OCI-LY3 (cell line): ENCODE data around the gene CSPG5.

Experiments used
- H2AFZ ChIP-seq: fragments of 200-600, 300-600 bp; shearing (Covaris generic); 2 replicates; pipeline ENCODE4 v1.6.0; 2014; ENCODE audit warnings: antibody characterized with exemption, low read depth, low read length
- H3K27ac ChIP-seq: fragments of 200-600, 300-600 bp; sonication (generic); 2 replicates; pipeline ENCODE4 v1.5.1; 2014; ENCODE audit warnings: mild to moderate bottlenecking, low read length, moderate library complexity, mixed read lengths
- H3K27me3 ChIP-seq: fragments of 200-600, 300-600 bp; sonication (generic); 2 replicates; pipeline ENCODE4 v1.6.1; 2014; ENCODE audit warnings: low read depth, low read length, mixed read lengths
- H3K36me3 ChIP-seq: fragments of 200-600, 300-600 bp; sonication (generic); replicated peaks from 2 replicates; pipeline ENCODE3; 2014; ENCODE audit warnings: low read depth, low read length, mixed read lengths
- H3K4me1 ChIP-seq: fragments of 300-600, 200-600 bp; sonication (generic); 2 replicates; pipeline ENCODE4 v1.6.1; 2014; ENCODE audit warnings: low read length, mixed read lengths
- H3K4me2 ChIP-seq: fragments of 200-600, 300-600 bp; sonication (generic); 2 replicates; pipeline ENCODE4 v1.6.1; 2014; ENCODE audit warnings: low read length, mixed read lengths
- H3K4me3 ChIP-seq: fragments of 300-600, 200-600 bp; sonication (generic); 2 replicates; pipeline ENCODE4 v1.5.1; 2014; ENCODE audit warnings: antibody characterized with exemption, mild to moderate bottlenecking, low read length, moderate library complexity
- H3K79me2 ChIP-seq: fragments of 300-600, 200-600 bp; shearing (Covaris generic); 2 replicates; pipeline ENCODE4 v1.6.1; 2014; ENCODE audit warnings: mild to moderate bottlenecking, low read length, mixed read lengths
- H3K9ac ChIP-seq: fragments of 300-600, 200-600 bp; shearing (Covaris generic); 2 replicates; pipeline ENCODE4 v1.6.0; 2014; ENCODE audit warnings: mild to moderate bottlenecking, low read length, moderate library complexity
- H3K9me3 ChIP-seq: fragments of 200-600, 300-600 bp; shearing (Covaris generic); 2 replicates; pipeline ENCODE4 v1.6.1; 2014; ENCODE audit warnings: low read length, mixed read lengths; ENCODE audit not compliant: insufficient read depth
- H4K20me1 ChIP-seq: fragments of 200-600, 300-600 bp; sonication (generic); 2 replicates; pipeline ENCODE4 v1.6.1; 2016; ENCODE audit warnings: low read length, mixed read lengths; ENCODE audit not compliant: insufficient read depth
- EZH2phosphoT487 ChIP-seq: fragments of 200-600 bp; shearing (Covaris generic); IDR thresholded peaks from 2 replicates; pipeline ENCODE4 v1.6.1; 2018; ENCODE audit warnings: antibody characterized with exemption, mixed run types, low read depth
- TF ChIP-seq, protein P1 (sequence below): fragments of 200-600, 300-600 bp; sonication (generic); IDR thresholded peaks from 2 replicates; pipeline ENCODE4 v1.5.1; 2014; ENCODE audit warnings: antibody characterized with exemption, low read length, low read depth

CSPG5 gene

DNA sequence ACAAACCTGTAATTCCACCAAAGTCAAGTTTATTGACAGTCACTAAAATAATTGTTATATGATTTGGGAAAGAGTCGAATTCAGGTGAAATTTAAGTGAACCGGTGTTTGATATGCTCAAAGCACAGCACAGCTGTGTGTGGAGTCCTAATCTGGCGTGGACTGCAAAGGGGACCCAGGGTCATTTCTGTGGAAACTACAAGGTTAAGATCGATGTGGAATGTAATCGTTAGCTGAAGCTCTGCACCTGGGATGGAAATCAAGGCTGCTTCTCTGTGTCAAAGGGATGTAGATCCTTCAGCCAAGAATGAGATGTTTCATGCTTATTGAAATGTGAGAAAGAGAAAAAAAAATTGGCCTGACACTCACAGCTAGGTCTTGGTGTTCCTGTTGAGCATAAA lies 63.6 kb downstream of the CSPG5 start:
- Histone ChIP-seq H3K36me3 (peaks cover 15% of the 10 kb centered on the region), H4K20me1 (no peaks in the 10 kb centered on the region), H3K4me2 (no peak overlapping the region), H3K4me3 (no peak overlapping the region), H2AFZ (no peak overlapping the region; the same call in 1 of the 2 replicates), H3K27ac (no peak overlapping the region), H3K9ac (no peak overlapping the region), H3K79me2 (peaks cover 27% of the 10 kb centered on the region), H3K27me3 (no peaks in the 10 kb centered on the region), H3K4me1 (peaks cover 13% of the 10 kb centered on the region), H3K9me3 (no peaks in the 10 kb centered on the region)
- no peak for TF ChIP-seq EZH2phosphoT487
- TF ChIP-seq, protein P1, sequence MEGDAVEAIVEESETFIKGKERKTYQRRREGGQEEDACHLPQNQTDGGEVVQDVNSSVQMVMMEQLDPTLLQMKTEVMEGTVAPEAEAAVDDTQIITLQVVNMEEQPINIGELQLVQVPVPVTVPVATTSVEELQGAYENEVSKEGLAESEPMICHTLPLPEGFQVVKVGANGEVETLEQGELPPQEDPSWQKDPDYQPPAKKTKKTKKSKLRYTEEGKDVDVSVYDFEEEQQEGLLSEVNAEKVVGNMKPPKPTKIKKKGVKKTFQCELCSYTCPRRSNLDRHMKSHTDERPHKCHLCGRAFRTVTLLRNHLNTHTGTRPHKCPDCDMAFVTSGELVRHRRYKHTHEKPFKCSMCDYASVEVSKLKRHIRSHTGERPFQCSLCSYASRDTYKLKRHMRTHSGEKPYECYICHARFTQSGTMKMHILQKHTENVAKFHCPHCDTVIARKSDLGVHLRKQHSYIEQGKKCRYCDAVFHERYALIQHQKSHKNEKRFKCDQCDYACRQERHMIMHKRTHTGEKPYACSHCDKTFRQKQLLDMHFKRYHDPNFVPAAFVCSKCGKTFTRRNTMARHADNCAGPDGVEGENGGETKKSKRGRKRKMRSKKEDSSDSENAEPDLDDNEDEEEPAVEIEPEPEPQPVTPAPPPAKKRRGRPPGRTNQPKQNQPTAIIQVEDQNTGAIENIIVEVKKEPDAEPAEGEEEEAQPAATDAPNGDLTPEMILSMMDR: no peak

DNA sequence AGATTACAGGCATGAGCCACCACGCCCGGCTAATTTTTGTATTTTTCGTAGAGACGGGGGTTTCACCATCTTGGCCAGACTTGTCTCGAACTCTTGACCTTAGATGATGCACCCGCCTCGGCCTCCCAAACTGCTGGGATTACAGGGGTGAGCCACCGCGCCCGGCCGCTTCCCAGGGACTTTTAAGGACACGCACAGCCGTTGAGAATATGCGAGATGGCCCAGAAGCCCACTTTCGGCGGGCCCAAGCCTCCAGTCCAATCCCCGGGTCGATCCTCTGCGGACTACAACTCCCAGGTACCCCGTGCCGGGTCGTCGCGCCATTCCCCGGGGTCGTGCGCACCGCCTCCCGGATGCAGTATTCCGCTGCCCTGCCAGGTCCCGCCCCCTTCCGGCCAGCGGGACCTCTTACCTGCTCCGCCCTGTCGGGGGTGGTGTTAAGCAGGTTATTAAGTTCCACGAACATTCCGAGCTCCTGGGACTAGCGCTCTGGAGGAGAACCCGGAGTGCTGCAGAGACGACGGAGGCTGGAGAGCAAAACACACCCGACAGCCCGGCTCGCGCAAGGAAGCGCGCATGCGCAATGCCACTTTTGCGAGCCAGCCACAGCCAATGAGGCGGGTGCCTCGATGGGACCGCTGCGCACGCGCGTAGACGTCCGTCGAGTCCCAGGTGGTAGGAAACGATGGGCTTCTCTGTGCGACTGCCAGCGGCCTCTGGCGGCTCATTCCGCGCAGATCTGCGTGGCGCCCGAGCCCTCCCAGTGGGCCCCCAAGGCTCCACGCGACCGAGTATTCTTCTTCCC lies 65.3 kb downstream of the CSPG5 start, which contains the start of gene ELP6:
Gene ELP6 (minus strand): TSS at position 588 of the 805 bp plus-strand sequence. CDS start 122 bp downstream, at position 466.
- no peaks in the 10 kb centered on the region for H3K27me3 ChIP-seq
- no peaks in the 10 kb centered on the region for H3K9me3 ChIP-seq
- TF ChIP-seq, protein P1: peak; percentile 56
- TF ChIP-seq EZH2phosphoT487: no peak
- H4K20me1 ChIP-seq: no peaks in the 10 kb centered on the region
- peaks cover 13% of the 10 kb centered on the region for H3K4me1 ChIP-seq
- peak within 1 kb of the TSS; percentile 87 for H3K27ac ChIP-seq
- H3K4me3 ChIP-seq: peak within 1 kb of the TSS; percentile 80
- H3K9ac ChIP-seq: peak within 1 kb of the TSS; percentile 80
- H3K79me2 ChIP-seq: peaks cover 27% of the 10 kb centered on the region
- peaks cover 24% of the 10 kb centered on the region for H3K36me3 ChIP-seq
- peak within 1 kb of the TSS; percentile 70 for H3K4me2 ChIP-seq
- H2AFZ ChIP-seq: peak within 1 kb of the TSS; percentile 87

DNA sequence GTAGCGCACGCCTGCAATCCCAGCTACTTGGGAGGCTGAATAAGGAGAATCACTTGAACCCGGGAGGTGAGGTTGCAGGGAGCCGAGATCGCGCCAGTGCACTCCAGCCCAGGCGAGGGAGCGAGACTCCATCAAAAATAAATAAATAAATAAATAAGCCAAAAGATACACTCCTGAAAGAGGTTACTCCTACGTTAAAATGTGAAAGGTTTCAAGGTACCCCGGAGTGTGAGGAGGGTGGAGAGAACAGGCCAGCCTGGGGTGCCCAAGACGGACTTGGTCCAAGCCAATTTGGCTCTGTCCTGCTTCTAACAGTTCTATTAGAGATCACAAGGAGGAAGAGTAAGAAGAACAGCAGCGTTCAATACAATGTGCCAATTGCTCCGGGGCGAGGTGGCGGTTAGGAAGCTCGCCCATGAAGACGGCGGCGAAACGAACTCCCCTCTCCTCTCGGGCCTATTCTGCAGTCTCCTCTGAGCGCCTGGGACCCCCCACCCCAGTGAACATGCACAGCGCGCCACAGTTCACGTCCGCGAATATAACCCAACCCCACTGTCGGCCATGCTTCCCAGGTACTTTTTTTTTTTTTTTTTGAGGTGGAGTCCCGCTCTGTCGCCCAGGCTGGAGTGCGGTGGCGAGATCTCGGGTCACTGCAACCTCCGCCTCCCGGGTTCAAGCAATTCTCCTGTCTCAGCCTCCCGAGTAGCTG lies 66.1 kb downstream of the CSPG5 start:
- TF ChIP-seq, protein P1: no peak
- TF ChIP-seq EZH2phosphoT487: no peak
- peak overlapping the region; percentile 59 for H3K4me2 ChIP-seq
- H3K9me3 ChIP-seq: no peaks in the 10 kb centered on the region
- no peaks in the 10 kb centered on the region for H4K20me1 ChIP-seq
- H3K27me3 ChIP-seq: no peaks in the 10 kb centered on the region
- peak overlapping the region; percentile 80 for H3K9ac ChIP-seq
- peaks cover 27% of the 10 kb centered on the region for H3K79me2 ChIP-seq
- H2AFZ ChIP-seq: peak overlapping the region; percentile 36
- peaks cover 24% of the 10 kb centered on the region for H3K36me3 ChIP-seq
- peak overlapping the region; percentile 87 for H3K27ac ChIP-seq
- H3K4me3 ChIP-seq: peak overlapping the region; percentile 80
- peaks cover 13% of the 10 kb centered on the region for H3K4me1 ChIP-seq
